HUDEP-2 (cell line): ENCODE results near the gene MAGIX.
A peak's percentile ranks its signal among the peaks of the same experiment; 100 is the strongest.
"Not testable (repeated sequence)": the region's sequence is repeated elsewhere in the genome, so short reads cannot be mapped to it uniquely, and the experiment has no call there.

ENCODE experiments used
- DNase-seq, 76 experiments: peaks; one replicate each; lab custom pipeline; 2025; ENCODE audit not compliant: unreplicated experiment in 76 of 76; lab: John Stamatoyannopoulos, UW

MAGIX gene

DNA sequence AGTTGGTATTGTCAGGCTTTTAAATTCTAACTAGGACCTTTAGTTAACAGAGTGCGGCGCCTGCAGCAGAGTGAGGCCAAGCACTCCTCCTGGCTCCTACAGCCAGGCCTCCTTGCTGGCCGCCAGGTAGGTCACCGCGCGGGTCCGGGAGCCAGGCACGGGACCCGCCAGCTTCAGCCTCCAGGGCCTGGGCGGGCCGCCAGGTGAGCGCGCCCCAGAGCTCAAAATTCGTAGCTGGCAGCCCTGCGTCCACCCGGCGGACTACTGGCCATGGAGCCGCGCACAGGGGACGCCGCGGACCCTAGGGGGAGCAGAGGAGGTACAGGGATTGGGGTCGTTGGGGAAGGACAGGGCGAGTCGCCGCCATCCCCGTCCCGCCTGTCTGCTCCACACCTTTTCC lies at the start of gene MAGIX:
Gene MAGIX, plus strand, starts transcription at position 139 of the 400 bp plus-strand sequence. Its CDS starts 132 bp downstream, at position 271.
- DNase-seq: no peak

- no peak for DNase-seq
Observed at GRCh38 chrX:49116076-49116475, 46.5 kb upstream of the MAGIX start.

- peak in 9 of 76 experiments; percentile 0 to 20 (median 5) for DNase-seq
Observed at GRCh38 chrX:49116716-49117115, 45.8 kb upstream of the MAGIX start.

- peak in 27 of 76 experiments; percentile 1 to 41 (median 11) for DNase-seq
Observed at GRCh38 chrX:49117581-49117980, 45.0 kb upstream of the MAGIX start.

DNA sequence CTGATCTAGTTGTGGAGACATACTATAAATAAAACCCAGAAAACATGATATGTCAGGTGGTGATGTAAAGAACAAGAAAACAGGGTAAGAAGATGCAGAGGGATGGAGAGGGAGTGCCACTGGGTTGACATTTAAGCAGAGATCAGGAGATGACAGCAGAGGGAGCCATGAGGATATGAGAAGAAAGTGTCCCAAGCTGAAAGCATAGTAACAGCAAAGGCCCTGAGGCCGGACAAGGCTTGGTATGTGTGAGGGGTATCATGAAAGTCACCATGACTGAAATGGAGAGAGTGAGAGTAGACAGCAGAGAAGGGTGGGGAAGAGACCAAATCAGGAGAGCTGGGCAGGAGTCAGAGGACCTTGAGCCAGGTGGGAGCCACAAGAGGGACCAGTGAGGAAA lies 42.5 kb upstream of the MAGIX start:
- DNase-seq: peak in 8 of 76 experiments; percentile 0 to 24 (median 10)

DNA sequence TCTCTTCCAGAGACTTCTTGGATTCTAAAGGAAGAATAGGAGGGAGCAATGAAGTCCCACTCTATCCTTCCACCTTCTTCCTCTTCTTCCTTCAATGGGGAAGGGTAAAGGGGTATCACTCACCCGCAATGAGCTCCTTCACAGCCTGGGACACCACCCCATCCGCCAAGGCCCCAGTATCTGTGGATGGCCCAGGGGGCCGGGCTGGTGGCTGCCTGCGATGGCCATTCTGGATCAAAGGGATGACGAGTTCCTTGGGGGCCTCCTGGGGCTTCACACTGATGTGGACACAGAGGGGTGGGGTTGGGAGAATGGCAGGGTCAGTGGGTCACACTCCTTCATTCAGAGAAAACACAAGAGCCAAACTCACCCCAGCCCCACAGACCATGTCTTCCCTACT lies 40.1 kb upstream of the MAGIX start:
- no peak for DNase-seq

- not testable (repeated sequence) for DNase-seq
Observed at GRCh38 chrX:49127742-49128258, 34.8 kb upstream of the MAGIX start.

- DNase-seq: no peak
Observed at GRCh38 chrX:49129427-49129826, 33.1 kb upstream of the MAGIX start.

- not testable (repeated sequence) for DNase-seq
Observed at GRCh38 chrX:49132275-49132674, 30.3 kb upstream of the MAGIX start.

- no peak for DNase-seq
Observed at GRCh38 chrX:49133759-49134158, 28.8 kb upstream of the MAGIX start.

DNA sequence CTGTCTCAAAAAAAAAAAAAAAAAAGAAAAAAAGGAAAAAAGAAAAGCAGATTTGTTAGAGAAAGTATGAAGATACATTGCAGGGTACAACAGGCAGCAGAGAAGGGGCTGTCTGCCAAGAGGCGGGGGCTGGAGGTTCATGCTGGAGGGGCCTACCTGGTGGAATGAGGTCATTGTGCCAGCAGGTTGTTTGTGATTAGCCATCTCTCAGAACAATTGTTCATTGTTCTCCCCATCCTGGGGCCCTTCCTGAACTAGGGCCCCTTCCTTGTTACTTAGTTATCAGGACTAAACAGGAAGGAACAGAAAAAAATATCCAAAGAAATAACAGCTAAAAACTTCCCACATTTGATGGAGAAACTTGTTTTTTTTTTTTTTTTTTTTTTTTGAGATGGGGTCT lies 25.1 kb upstream of the MAGIX start:
- DNase-seq: no peak

DNA sequence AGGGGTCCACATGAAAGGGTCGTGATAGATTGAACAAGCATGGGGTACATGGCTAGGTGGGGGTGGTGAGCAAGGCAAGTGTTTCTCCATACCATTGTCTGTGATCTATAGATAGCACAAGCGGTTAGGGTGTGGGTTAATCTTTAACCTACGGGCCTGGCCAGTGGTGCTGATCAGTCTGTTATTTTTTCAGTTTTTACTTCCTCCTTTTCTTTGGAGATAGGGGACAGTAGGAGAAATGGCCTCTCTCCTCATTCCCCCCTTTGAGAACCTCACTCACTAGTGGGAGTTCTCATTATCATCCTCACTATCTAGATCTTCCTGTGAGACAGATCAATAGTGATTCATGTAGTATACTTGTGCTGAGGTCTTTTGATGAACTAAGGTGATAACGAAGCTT lies 22.8 kb upstream of the MAGIX start:
- peak in 1 of 76 experiments; percentile 5 for DNase-seq

GRCh38 chrX:49142264-49142663 lies 20.3 kb upstream of the MAGIX start:
- not testable (repeated sequence) for DNase-seq

DNA sequence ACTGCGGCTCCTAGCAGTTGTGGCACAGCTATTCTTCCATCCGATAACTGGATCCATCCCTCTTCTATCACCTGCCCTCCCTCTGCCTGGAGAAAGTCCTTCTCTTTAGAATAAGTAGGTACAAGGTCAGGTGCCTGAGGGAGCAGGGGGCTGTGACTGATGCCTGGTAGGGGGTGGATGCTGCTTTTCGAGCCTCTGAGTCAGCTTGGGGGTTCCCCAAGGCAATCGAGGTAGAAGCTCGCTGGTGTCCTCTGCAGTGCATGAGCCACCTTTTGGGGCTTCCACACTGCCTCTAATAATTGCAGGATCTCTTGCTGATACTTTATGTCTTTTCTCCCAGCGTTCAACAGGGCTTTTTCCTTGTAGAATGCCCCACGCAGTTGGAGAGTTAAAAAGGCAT lies 19.4 kb upstream of the MAGIX start:
- DNase-seq: not testable (repeated sequence)

- peak in 32 of 76 experiments; percentile 3 to 38 (median 10) for DNase-seq
Observed at GRCh38 chrX:49147282-49147681, 15.3 kb upstream of the MAGIX start.

DNA sequence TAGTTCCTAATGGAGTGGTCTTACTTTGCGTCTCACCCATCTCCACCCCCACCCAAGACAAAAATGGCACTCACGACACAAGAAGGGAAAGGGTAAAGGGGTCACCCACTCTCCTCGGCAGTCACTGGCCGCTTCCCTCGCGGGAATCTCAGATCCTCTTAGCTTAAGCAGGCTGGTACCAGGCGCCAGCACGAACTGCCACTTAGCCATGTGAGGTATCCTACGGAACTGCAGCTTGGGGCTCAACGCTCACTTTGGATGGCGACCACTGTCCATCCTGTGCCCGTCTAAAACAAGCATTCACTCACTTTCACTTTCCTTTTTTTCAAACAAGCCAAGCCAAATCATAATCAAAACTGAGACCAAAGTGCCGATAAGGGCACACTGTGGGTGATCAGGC lies 14.6 kb upstream of the MAGIX start:
- peak in 13 of 76 experiments; percentile 1 to 46 (median 12) for DNase-seq

GRCh38 chrX:49148390-49149100 lies 14.0 kb upstream of the MAGIX start:
- DNase-seq: peak in 74 of 76 experiments; percentile 1 to 79 (median 41)

- not testable (repeated sequence) for DNase-seq
Observed at GRCh38 chrX:49149291-49149690, 13.3 kb upstream of the MAGIX start.

GRCh38 chrX:49153467-49153866 lies 9.1 kb upstream of the MAGIX start:
- no peak for DNase-seq

DNA sequence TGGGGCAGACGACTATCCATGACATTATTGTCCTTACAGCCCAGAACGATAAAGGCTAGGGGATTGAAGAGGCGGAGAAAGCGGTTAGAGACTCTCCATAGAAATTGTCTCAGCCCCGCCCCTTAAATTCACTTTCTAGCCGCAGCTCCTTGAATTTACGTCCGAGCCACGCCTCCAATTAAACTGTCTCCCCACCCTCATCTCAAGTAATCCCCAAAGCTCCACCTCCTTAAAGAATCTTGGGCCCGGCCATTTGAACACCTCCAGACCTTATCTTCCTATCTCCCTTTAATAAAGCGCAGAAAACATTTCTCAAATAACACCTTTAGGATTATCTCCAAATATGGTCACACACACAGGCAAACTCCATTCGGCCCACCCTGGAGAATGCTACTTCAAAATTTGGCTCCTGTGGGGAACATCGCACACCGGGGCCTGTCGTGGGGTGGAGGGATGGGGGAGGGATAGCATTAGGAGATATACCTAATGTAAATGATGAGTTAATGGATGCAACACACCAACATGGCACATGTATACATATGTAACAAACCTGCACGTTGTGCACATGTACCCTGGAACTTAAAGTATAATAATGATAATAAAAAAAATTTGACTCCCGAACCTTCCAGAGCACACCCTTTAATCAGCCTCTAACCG lies 7.2 kb upstream of the MAGIX start:
- peak in 73 of 76 experiments; percentile 5 to 84 (median 59) for DNase-seq

- DNase-seq: peak in 74 of 76 experiments; percentile 1 to 90 (median 78)
Observed at GRCh38 chrX:49155900-49156837, 6.4 kb upstream of the MAGIX start.
